ENCODE results near the gene FBP2. TPM values are rescaled to one million over a fixed set of nuclear protein-coding genes. Genes with fewer than 3 reads are reported as not detected.

The FBP2 gene
- total RNA-seq, 1 donor from 2014 or later, result not detected

DNA sequence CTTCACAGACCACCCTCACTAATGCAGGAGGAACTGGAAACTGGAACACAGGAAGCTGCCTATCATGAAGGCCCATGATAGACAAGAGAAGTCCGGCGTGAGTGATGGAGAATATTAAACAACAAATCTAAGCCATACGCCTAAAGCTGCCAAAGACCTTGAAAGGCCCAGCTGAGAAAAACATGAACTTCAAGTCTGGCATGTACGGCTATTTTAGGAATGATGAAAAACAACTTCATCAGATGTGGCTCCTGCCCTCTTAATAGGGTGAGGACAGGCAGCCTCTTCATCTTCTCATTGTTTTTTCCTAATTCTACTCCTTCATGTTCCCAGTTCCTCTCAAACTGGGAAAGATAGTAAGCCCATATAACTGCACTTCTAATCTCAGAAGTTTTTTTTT lies 25.4 kb upstream of the FBP2 start:
- no peaks in the 10 kb centered on the region for H3K4me1 ChIP-seq
- no peaks in the 10 kb centered on the region for H3K9me3 ChIP-seq
- peaks cover 22% of the 10 kb centered on the region for H3K36me3 ChIP-seq
- no peak for ATAC-seq
- DNase-seq, result no peak
- no peak overlapping the region for H3K4me3 ChIP-seq
- no peaks in the 10 kb centered on the region for H3K27me3 ChIP-seq
- intact Hi-C loops (cut with DNase I), result no loop called here
- no peak for TF ChIP-seq CTCF (IDR thresholded peaks at IDR 0.05)
- no peak overlapping the region for H3K27ac ChIP-seq

DNA sequence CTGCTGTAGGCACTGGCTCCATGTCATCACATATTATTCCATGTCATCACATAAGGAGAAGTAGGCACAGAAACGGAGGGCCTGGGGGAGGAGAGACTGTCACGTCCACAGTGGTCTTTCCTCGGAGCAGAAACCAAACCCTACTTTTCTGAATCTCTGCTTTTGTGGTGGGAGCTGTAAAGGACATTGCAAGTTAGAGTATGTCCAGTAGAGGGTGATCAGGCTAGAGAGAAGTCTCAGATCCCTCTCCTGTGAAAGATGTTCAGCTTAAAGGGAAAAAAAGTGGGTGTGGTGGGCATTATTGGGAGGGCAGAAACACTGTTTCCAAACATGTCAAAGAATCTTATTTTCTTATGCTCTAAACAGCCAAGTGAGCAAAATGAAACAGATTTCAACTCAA lies 19.4 kb upstream of the FBP2 start:
- H3K27ac ChIP-seq, result no peak overlapping the region

GRCh38 chr9:94612071-94612470 lies 18.4 kb upstream of the FBP2 start:
- no peak for DNase-seq
- Histone ChIP-seq H3K27me3 (no peaks in the 10 kb centered on the region), H3K4me1 (no peaks in the 10 kb centered on the region), H3K27ac (no peak overlapping the region), H3K9me3 (no peaks in the 10 kb centered on the region), H3K4me3 (no peak overlapping the region), H3K36me3 (peaks cover 11% of the 10 kb centered on the region)
- intact Hi-C loops (cut with DNase I), result no loop called here
- no peak for ATAC-seq
- TF ChIP-seq CTCF (IDR thresholded peaks at IDR 0.05), result no peak

More for the DNA sequence above, 19.4 kb upstream of the FBP2 start:
- Histone ChIP-seq H3K36me3 (peaks cover 14% of the 10 kb centered on the region), H3K9me3 (no peaks in the 10 kb centered on the region), H3K27me3 (no peaks in the 10 kb centered on the region), H3K4me3 (no peak overlapping the region), H3K4me1 (no peaks in the 10 kb centered on the region)
- ATAC-seq, result no peak
- no peak for TF ChIP-seq CTCF (IDR thresholded peaks at IDR 0.05)
- intact Hi-C loops (cut with DNase I), result no loop called here
- no peak for DNase-seq

- intact Hi-C loops (cut with DNase I), result no loop called here
- no peak for TF ChIP-seq CTCF (IDR thresholded peaks at IDR 0.05)
- Histone ChIP-seq H3K4me3 (no peak overlapping the region), H3K27ac (no peak overlapping the region), H3K4me1 (no peaks in the 10 kb centered on the region), H3K9me3 (no peaks in the 10 kb centered on the region), H3K36me3 (peaks cover 13% of the 10 kb centered on the region), H3K27me3 (no peaks in the 10 kb centered on the region)
- DNase-seq (no peak), ATAC-seq (no peak)
These were observed 18.0 kb upstream of the FBP2 start for GRCh38 chr9:94611638-94612068.

DNA sequence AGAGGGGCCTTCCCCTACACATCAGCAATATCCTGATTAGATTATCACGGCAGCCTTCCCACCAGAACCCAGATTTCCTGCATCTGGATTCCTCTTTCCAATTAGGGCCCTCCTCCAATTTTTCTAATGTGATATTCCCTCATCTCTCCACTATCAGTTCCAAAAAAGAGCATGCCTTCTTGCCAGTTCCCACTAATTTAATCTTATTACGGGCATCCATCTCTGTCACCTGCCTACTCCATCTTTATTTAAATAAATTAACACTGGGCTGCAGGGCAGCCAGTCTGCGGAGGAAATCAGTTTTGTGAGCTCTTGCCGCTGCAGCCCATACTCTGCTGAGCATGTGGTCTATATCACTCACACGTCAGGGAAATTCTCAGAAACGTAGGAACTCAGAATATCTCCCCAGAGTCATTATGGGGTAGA lies 16.6 kb upstream of the FBP2 start:
- no peak overlapping the region for H3K27ac ChIP-seq
- DNase-seq (no peak), ATAC-seq (peak; percentile 31)
- H3K9me3 ChIP-seq, result no peaks in the 10 kb centered on the region
- H3K4me1 ChIP-seq, result no peaks in the 10 kb centered on the region
- peaks cover 25% of the 10 kb centered on the region for H3K36me3 ChIP-seq
- TF ChIP-seq CTCF (IDR thresholded peaks at IDR 0.05), result no peak
- intact Hi-C loops (cut with DNase I), result no loop called here
- H3K27me3 ChIP-seq, result no peaks in the 10 kb centered on the region
- H3K4me3 ChIP-seq, result no peak overlapping the region

- Histone ChIP-seq H3K27me3 (no peaks in the 10 kb centered on the region), H3K36me3 (peaks cover 29% of the 10 kb centered on the region), H3K27ac (no peak overlapping the region), H3K4me1 (no peaks in the 10 kb centered on the region), H3K9me3 (no peaks in the 10 kb centered on the region), H3K4me3 (no peak overlapping the region)
- DNase-seq (no peak), ATAC-seq (no peak)
- intact Hi-C loops (cut with DNase I), result no loop called here
- no peak for TF ChIP-seq CTCF (IDR thresholded peaks at IDR 0.05)
These were observed 13.7 kb upstream of the FBP2 start for GRCh38 chr9:94607423-94607691.

All from upper lobe of right lung (tissue), 1 donor.